Stimulated activated naive CD8-positive, alpha-beta T cell treated with anti-CD3 and anti-CD28 coated beads, Interleukin-15, amount 100 ng/mL, for 72 hours (primary cell): ENCODE measurements around the gene SLIT3.

Source experiments
- ATAC-seq: fragments of 150-1000 bp; cut with Tn5 transposase; 2 replicates; pipeline ENCODE4 v1.10.0; 2021; ENCODE audit warnings: mild to moderate bottlenecking, moderate library complexity
- DNase-seq, 2 donors: peaks; one replicate each; pipeline ENCODE4 v3.0.0; 2021 to 2022
- H3K27ac Mint-ChIP-seq, 2 donors: one replicate each; pipeline ENCODE4 v1.8.0; 2022; ENCODE audit warnings: mild to moderate bottlenecking in 2 of 2, mixed read lengths in 2 of 2, moderate library complexity in 2 of 2
- H3K27me3 Mint-ChIP-seq: one replicate; pipeline ENCODE4 v1.8.0; 2022; ENCODE audit warnings: mixed read lengths
- H3K4me1 Mint-ChIP-seq: one replicate; pipeline ENCODE4 v1.8.0; 2022; ENCODE audit warnings: mild to moderate bottlenecking, mixed read lengths
- H3K4me3 Mint-ChIP-seq, 2 donors: one replicate each; pipeline ENCODE4 v1.8.0; 2022; ENCODE audit warnings: mild to moderate bottlenecking in 2 of 2, mixed read lengths in 2 of 2, moderate library complexity in 1 of 2
- H3K9me3 Mint-ChIP-seq, 2 donors: one replicate each; pipeline ENCODE4 v1.8.0; 2022; ENCODE audit warnings: mixed read lengths in 2 of 2

The SLIT3 gene

DNA sequence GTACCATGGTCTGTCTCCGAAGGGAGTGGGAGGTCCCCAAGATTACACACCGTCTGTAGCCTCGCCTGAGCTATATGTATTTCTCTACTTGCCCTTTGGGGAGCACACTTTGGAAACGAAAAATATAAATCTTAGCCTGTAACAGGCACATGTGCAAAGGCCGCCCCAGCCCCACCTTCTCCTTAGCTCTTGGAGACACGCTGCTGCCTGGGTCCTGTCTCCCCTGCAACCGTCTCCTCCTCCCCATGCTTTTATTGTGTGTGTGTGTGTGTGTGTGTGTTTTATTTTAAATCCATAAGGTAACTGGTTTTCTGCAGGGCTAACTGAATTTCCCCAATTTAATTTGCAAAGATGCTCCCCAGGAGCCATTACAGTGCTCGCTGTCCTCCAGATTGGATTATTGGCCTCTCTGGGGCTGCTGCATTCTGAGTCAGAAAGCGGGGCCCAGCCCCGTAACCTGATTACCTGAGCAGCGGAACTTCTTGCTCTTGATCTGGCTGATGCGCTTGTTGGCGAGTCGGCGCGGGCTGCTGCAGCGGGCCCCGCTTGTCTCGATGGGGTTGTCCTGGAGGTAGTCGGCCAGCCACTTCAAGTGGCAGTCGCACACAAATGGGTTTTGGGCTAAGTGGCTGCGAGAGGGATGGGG lies 528.5 kb downstream of the SLIT3 start:
- DNase-seq (no peak), ATAC-seq (no peak)
- Mint-ChIP-seq H3K27me3 (peaks cover 29% of the 10 kb centered on the region), H3K27ac (no peak overlapping the region), H3K4me1 (no peaks in the 10 kb centered on the region), H3K9me3 (peaks cover 0 to 21% of the 10 kb centered on the region in 2 donors), H3K4me3 (no peak overlapping the region)

GRCh38 chr5:168771678-168772077 lies 529.3 kb downstream of the SLIT3 start:
- peaks cover 29% of the 10 kb centered on the region for H3K27me3 Mint-ChIP-seq
- H3K27ac Mint-ChIP-seq = no peak overlapping the region
- ATAC-seq (no peak), DNase-seq (no peak)
- H3K4me1 Mint-ChIP-seq = no peaks in the 10 kb centered on the region
- peaks cover 0 to 16% of the 10 kb centered on the region in 2 donors for H3K9me3 Mint-ChIP-seq
- H3K4me3 Mint-ChIP-seq = no peak overlapping the region

DNA sequence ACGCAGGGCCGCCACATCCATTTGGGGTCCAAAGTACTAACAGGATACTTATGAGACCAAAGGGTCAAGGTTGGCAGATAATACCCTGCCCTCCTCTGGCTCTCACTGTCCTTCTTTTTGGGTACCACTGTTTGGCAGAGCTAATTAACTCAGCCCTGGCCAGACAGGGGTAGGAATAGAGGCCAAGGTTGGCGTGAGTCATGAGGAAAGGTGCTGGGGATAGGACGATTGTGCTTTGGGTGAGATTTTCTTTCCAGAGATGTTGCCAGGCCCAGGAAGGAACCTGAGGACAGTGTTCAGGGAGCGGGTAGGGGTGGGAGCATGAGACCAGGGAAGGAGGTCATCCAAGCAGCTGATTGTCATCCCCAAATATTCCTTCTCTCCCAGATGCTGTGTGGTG lies 529.9 kb downstream of the SLIT3 start:
- DNase-seq = no peak
- peaks cover 30% of the 10 kb centered on the region for H3K27me3 Mint-ChIP-seq
- no peak for ATAC-seq
- H3K4me1 Mint-ChIP-seq = no peaks in the 10 kb centered on the region
- H3K4me3 Mint-ChIP-seq = no peak overlapping the region
- H3K27ac Mint-ChIP-seq = no peak overlapping the region
- peaks cover 0 to 16% of the 10 kb centered on the region in 2 donors for H3K9me3 Mint-ChIP-seq

GRCh38 chr5:168770036-168770498 lies 530.9 kb downstream of the SLIT3 start:
- Mint-ChIP-seq H3K27ac (no peak overlapping the region), H3K27me3 (peaks cover 35% of the 10 kb centered on the region)

GRCh38 chr5:168768172-168768571 lies 532.8 kb downstream of the SLIT3 start:
- Mint-ChIP-seq H3K9me3 (peaks cover 0 to 9% of the 10 kb centered on the region in 2 donors), H3K4me3 (no peak overlapping the region), H3K27ac (peak overlapping the region in 1 of 2 donors; percentile 19), H3K4me1 (no peaks in the 10 kb centered on the region), H3K27me3 (peaks cover 43% of the 10 kb centered on the region)
- ATAC-seq (no peak), DNase-seq (no peak)

More at GRCh38 chr5:168770036-168770498, 530.9 kb downstream of the SLIT3 start:
- DNase-seq = no peak
- Mint-ChIP-seq H3K4me3 (no peak overlapping the region), H3K9me3 (peaks cover 0 to 10% of the 10 kb centered on the region in 2 donors), H3K4me1 (no peaks in the 10 kb centered on the region)
- ATAC-seq = no peak

DNA sequence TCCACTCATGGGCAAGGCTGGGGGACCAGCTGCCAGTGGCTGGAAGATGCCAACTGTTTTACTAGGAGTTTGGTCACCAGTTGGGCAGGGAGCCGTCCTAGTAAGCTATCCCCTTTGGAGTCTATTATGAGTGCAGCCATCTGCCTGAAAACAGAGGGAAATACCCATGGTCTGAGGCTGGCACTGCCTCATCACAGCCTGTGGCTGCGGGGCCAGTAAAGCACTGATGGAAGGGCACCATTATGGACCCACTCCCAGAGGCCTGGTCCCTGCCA lies 534.6 kb downstream of the SLIT3 start:
- Mint-ChIP-seq H3K4me3 (no peak overlapping the region), H3K27me3 (peaks cover 32% of the 10 kb centered on the region), H3K4me1 (no peaks in the 10 kb centered on the region), H3K9me3 (peaks cover 0 to 9% of the 10 kb centered on the region in 2 donors), H3K27ac (no peak overlapping the region)
- no peak for DNase-seq
- ATAC-seq = no peak

GRCh38 chr5:168765551-168766425 lies 535.2 kb downstream of the SLIT3 start:
- Mint-ChIP-seq H3K4me1 (no peaks in the 10 kb centered on the region), H3K9me3 (peaks cover 0 to 9% of the 10 kb centered on the region in 2 donors), H3K27ac (no peak overlapping the region), H3K4me3 (no peak overlapping the region), H3K27me3 (peaks cover 27% of the 10 kb centered on the region)
- DNase-seq (no peak), ATAC-seq (no peak)

DNA sequence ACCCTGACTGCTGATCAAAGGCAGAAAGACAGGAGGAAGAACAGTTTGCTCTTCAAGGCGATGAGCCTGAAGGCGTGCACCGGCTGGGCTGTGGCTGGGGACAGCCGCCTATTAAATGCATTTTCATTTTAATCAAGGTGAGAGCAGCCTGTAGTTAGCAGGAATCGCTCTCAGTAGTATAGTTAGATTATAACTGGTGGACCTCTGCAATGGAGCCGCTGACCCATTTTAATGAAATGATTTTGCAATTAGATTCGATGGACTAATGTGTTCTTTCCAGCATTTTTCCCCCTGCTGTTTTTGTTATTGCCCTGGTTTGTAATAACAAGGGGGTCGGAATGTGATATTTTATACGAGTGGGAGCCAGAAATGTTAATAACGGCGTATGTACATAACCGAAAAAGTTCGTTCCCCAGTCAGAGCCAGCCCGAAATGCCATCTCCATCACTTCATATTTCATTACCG lies 535.8 kb downstream of the SLIT3 start:
- no peaks in the 10 kb centered on the region for H3K4me1 Mint-ChIP-seq
- DNase-seq (no peak), ATAC-seq (no peak)
- no peak overlapping the region for H3K4me3 Mint-ChIP-seq
- no peak overlapping the region for H3K27ac Mint-ChIP-seq
- H3K9me3 Mint-ChIP-seq = peaks cover 0 to 9% of the 10 kb centered on the region in 2 donors
- H3K27me3 Mint-ChIP-seq = peaks cover 22% of the 10 kb centered on the region

- H3K4me3 Mint-ChIP-seq = no peak overlapping the region
- H3K27me3 Mint-ChIP-seq = peaks cover 8% of the 10 kb centered on the region
- no peak overlapping the region for H3K27ac Mint-ChIP-seq
- H3K9me3 Mint-ChIP-seq = no peaks in the 10 kb centered on the region
- ATAC-seq (no peak), DNase-seq (no peak)
- H3K4me1 Mint-ChIP-seq = no peaks in the 10 kb centered on the region
Observed at GRCh38 chr5:168756453-168757391, 544.2 kb downstream of the SLIT3 start.

DNA sequence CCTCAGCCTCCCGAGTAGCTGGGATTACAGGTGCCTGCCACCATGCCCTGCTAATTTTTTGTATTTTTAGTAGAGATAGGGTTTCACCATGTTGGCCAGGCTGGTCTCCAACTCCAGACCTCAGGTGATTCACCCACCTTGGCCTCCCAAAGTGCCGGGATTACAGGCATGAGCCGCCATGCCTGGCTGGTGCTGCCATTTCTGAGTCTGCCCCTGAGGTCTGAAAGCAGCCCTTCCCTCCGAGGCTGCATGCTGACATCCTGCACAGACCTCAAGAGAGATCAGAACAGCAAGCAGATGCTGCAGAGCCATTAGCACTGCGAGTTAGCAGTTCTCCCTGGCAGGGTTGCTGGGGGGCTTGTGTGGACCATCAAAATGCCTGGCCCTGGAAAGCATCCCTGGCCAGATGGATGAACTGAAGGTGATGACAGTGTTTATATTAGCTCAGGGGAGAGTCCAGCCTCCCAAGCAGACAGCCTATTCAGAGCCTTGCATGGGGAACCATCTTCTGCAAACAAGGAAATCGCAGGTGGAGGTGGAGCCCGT lies 545.3 kb downstream of the SLIT3 start:
- no peaks in the 10 kb centered on the region for H3K9me3 Mint-ChIP-seq
- no peak for DNase-seq
- ATAC-seq = no peak
- peaks cover 8% of the 10 kb centered on the region for H3K27me3 Mint-ChIP-seq
- no peak overlapping the region for H3K27ac Mint-ChIP-seq
- H3K4me3 Mint-ChIP-seq = no peak overlapping the region
- H3K4me1 Mint-ChIP-seq = no peaks in the 10 kb centered on the region

- no peak for DNase-seq
- Mint-ChIP-seq H3K4me1 (no peaks in the 10 kb centered on the region), H3K9me3 (no peaks in the 10 kb centered on the region), H3K27me3 (peaks cover 25% of the 10 kb centered on the region), H3K27ac (no peak overlapping the region), H3K4me3 (no peak overlapping the region)
- no peak for ATAC-seq
Observed at GRCh38 chr5:168753691-168754254, 547.2 kb downstream of the SLIT3 start.

- Mint-ChIP-seq H3K4me1 (peaks cover 11% of the 10 kb centered on the region), H3K27me3 (peaks cover 25% of the 10 kb centered on the region), H3K4me3 (no peak overlapping the region), H3K9me3 (peaks cover 0 to 2% of the 10 kb centered on the region in 2 donors), H3K27ac (no peak overlapping the region)
- DNase-seq = no peak
- no peak for ATAC-seq
Observed at GRCh38 chr5:168752416-168753190, 548.3 kb downstream of the SLIT3 start.

GRCh38 chr5:168752012-168752411 lies 548.9 kb downstream of the SLIT3 start:
- Mint-ChIP-seq H3K27ac (no peak overlapping the region), H3K9me3 (peaks cover 0 to 8% of the 10 kb centered on the region in 2 donors), H3K27me3 (peaks cover 24% of the 10 kb centered on the region), H3K4me1 (peaks cover 17% of the 10 kb centered on the region), H3K4me3 (no peak overlapping the region)
- DNase-seq (no peak), ATAC-seq (no peak)

GRCh38 chr5:168750926-168751325 lies 550.0 kb downstream of the SLIT3 start:
- peaks cover 19% of the 10 kb centered on the region for H3K4me1 Mint-ChIP-seq
- peak overlapping the region in 1 of 2 donors; percentile 12 for H3K27ac Mint-ChIP-seq
- DNase-seq (no peak), ATAC-seq (no peak)
- peaks cover 2 to 13% of the 10 kb centered on the region in 2 donors for H3K9me3 Mint-ChIP-seq
- H3K27me3 Mint-ChIP-seq = peaks cover 17% of the 10 kb centered on the region
- H3K4me3 Mint-ChIP-seq = no peak overlapping the region
